PFSK-1 (cell line): ENCODE measurements around the gene KRTAP10-1.

ENCODE experiments used
- POLR2AphosphoS5 ChIP-seq: IDR thresholded peaks from 2 replicates; pipeline ENCODE4 v1.6.1; 2012; ENCODE audit warnings: low read depth, mild to moderate bottlenecking, control low read depth, low read length, moderate library complexity
- SIN3A ChIP-seq: IDR thresholded peaks from 2 replicates; pipeline ENCODE4 v1.6.1; 2012; ENCODE audit warnings: mild to moderate bottlenecking, low read length, moderate library complexity, borderline replicate concordance; ENCODE audit not compliant: insufficient read depth
- TF ChIP-seq, protein P1 (sequence below), 2 experiments: IDR thresholded peaks; 2 replicates each; pipeline versions ENCODE4 v1.6.1 to v1.8.0; 2011 to 2012; ENCODE audit warnings: low read depth in 2 of 2, low read length in 2 of 2, control low read depth in 1 of 2, inconsistent platforms in 1 of 2, mild to moderate bottlenecking in 1 of 2, moderate library complexity in 1 of 2; ENCODE audit not compliant: insufficient read depth in 1 of 2

DNA sequence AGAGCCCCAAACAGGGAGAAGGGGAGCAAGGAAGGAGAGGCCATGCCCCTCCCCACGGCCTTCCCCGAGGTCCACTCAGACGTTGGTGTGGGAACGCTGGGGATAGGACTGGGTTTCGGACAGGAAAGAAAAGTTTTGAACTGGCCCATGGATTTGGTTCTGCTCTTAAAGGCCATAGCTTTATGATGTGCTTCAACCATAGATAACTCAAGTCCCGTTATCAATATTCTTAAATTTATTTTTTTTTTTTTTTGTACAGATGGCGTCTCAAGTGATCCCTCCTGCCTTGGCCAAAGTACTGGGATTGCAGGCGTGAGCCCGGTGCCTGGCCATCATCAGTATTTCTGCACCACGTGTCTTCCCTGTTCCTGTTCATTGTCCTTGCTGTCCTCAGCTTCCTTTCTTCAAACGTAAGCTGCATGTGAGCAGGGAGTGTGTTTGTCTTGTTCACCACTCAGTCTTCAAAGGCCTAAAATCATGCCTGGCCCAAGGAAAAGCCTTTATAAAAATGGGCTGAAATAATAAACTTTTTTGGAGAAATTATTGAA, 820 bp upstream of the KRTAP10-1 start:
- TF ChIP-seq POLR2AphosphoS5 (no peak), SIN3A (no peak)
- TF ChIP-seq, protein P1, sequence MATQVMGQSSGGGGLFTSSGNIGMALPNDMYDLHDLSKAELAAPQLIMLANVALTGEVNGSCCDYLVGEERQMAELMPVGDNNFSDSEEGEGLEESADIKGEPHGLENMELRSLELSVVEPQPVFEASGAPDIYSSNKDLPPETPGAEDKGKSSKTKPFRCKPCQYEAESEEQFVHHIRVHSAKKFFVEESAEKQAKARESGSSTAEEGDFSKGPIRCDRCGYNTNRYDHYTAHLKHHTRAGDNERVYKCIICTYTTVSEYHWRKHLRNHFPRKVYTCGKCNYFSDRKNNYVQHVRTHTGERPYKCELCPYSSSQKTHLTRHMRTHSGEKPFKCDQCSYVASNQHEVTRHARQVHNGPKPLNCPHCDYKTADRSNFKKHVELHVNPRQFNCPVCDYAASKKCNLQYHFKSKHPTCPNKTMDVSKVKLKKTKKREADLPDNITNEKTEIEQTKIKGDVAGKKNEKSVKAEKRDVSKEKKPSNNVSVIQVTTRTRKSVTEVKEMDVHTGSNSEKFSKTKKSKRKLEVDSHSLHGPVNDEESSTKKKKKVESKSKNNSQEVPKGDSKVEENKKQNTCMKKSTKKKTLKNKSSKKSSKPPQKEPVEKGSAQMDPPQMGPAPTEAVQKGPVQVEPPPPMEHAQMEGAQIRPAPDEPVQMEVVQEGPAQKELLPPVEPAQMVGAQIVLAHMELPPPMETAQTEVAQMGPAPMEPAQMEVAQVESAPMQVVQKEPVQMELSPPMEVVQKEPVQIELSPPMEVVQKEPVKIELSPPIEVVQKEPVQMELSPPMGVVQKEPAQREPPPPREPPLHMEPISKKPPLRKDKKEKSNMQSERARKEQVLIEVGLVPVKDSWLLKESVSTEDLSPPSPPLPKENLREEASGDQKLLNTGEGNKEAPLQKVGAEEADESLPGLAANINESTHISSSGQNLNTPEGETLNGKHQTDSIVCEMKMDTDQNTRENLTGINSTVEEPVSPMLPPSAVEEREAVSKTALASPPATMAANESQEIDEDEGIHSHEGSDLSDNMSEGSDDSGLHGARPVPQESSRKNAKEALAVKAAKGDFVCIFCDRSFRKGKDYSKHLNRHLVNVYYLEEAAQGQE (IDR thresholded peaks at IDR 0.05; ENCODE audit: insufficient read depth in 1 of 2, low read depth in 2 of 2, low read length in 2 of 2) = no peak
